Limb (tissue), 2 donors: Measurements from ENCODE around the gene CADPS.

Source experiments
- DNase-seq, 2 donors: peaks; one replicate each; pipeline ENCODE4 v3.0.0-alpha.2; 2016; ENCODE audit errors: extremely low spot score in 2 of 2

CADPS gene

DNA sequence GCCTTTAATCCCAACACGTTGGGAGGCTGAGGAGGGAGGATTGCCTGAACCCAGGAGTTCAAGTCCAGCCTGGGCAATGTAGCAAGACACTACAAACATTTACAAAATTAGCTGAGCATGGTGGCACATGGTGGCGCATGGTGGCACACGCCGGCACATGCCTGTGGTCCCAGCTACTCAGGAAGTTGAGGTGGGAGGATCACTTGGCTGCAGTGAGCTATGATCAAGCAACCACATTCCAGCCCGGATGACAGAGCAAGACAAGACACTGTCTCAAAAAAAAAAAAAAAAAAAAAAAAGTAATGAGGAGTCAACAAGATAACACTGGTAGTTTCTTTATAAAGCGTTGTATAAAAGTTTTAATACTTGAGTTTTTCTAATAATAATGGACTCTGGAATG lies 511.9 kb downstream of the CADPS start:
- DNase-seq: no peak

- DNase-seq: no peak
Measured at GRCh38 chr3:62361824-62362223, 513.4 kb downstream of the CADPS start.

- DNase-seq: no peak
Measured at GRCh38 chr3:62361261-62361660, 514.0 kb downstream of the CADPS start.

DNA sequence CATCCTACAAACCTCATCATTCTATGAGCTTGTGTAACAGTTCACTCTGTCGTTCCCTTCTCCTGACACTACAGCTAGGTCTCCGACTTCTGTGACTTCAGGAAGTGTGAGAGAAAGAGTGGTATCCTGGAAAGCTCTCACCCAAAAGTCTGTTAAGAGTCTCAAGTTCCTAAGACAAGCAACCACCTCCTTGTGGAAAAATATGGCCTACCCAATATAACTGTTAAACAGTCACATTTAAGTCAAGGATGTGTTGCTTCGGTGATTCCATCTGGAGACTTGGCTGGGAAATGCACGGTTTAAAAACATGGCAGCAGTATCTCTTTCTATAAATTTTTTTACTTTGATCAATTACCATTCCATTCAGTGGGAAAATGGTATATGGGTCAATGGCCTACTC lies 515.7 kb downstream of the CADPS start:
- DNase-seq: no peak

DNA sequence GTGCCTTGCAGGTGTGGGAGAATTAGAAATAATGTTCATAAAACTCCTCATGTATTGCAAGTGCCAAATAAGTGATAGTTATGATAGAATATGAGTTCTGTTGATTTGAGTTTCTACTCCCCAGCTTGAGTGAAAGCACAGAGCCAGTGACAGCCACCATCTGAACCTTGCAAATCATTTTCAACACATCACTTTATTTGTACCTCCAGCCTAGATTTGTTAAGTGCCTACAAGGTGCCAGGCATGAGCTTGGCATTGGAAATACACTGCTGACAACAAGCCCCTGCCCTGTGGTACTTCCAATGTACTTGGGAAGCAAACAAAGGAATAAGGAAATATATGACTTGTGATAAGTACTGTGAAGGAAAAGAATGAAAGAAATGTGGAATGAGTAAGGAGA lies 518.9 kb downstream of the CADPS start:
- no peak for DNase-seq

GRCh38 chr3:62355703-62356102 lies 519.5 kb downstream of the CADPS start:
- DNase-seq: no peak
